ENCODE measurements around the gene NARF. TPM values are rescaled to one million over a fixed set of nuclear protein-coding genes. Genes with fewer than 3 reads are reported as not detected.

NARF gene
- total RNA-seq, 4 donors from 2014 or later = 44.1 to 133 (median 61.1) TPM

DNA sequence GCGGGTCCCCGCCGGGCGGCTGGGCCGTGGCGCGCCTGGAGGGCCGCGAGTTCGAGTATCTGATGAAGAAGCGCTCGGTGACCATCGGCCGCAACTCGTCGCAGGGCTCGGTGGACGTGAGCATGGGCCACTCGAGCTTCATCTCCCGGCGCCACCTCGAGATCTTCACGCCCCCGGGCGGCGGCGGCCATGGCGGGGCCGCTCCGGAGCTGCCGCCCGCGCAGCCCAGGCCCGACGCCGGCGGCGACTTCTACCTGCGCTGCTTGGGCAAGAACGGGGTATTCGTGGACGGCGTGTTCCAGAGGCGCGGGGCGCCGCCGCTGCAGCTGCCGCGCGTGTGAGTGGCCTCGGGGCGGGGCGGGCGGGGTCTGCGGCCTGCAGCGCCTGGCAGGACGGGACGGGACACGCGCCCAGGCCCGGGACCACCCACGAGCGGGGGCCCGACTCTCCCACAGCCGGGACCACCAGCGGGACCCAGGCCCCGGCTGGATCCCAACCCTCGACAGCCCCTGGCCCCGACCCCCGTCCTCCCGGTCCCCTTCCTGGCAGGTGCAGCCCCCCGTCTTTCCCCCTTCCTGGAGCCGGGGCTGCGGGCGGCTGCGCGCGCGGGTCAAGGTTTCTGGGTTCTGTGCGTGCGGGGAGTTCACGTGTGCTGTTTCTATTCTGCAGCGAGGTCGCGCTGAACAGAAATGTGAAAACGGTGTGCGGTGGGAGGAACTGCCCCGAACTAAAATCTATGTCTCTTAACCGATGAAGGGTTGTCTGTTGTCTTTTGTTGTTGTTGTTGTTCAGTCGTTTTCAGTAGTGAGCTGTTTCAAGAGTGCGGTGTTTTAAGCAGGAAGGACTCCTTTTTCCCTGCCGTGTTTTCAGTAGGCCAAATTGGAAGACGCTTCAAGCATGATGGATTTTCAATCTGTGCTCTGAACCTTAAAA lies 61.7 kb downstream of the NARF start:
- Histone ChIP-seq H3K27ac (peak overlapping the region; percentile 91 to 95 (median 95)), H3K4me3 (peak overlapping the region; percentile 79 to 99 (median 90)), H3K36me3 (no peaks in the 10 kb centered on the region), H3K9me3 (no peaks in the 10 kb centered on the region), H3K27me3 (no peaks in the 10 kb centered on the region), H3K4me1 (peaks cover 11 to 44% (median 28%) of the 10 kb centered on the region in 4 donors)
- 0 to 1% methylated on average over 3 to 84 of the region's 94 CpGs for WGBS, 2 donors (ENCODE audit: low coverage in 1 of 2)
- in situ Hi-C loops (cut with MboI; ENCODE audit: low pct_ligation_motif_present in 1 of 4, low pct_unique_long_range_greater_than_20kb in 1 of 4, low sequenced_read_pairs in 3 of 4) (no loop called here), intact Hi-C loops (cut with DNase I; ENCODE audit: low total_unique reads) (no loop called here)
- no peak for DNase-seq
- TF ChIP-seq POLR2A (IDR thresholded peaks at IDR 0.05) = no peak
- TF ChIP-seq POLR2AphosphoS5 (IDR thresholded peaks at IDR 0.05) = peak in 1 of 3 donors; percentile 12

DNA sequence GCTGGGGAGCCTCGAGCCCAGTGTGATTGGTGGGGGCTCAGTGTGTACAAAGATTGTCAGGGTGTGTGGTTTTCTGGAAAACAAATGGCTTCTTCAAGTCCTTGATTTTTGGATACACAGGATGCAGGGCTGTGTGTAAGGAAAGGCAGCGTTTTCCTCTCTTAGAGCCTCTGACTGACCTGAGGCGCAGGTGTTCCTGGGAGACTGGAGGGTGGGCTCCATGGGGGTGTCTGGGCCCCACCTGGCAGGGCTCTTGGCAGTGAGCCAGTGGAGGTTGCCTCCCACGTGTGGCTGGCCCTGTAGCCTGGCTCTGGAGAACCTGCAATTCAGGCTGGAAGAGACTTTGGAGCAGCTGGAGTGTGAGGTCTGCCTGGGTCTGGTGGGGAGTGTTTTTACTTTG lies 66.0 kb downstream of the NARF start:
- TF ChIP-seq POLR2AphosphoS5 (IDR thresholded peaks at IDR 0.05) = no peak
- no peak for TF ChIP-seq EP300 (IDR thresholded peaks at IDR 0.05; ENCODE audit: low read depth)
- TF ChIP-seq POLR2A (IDR thresholded peaks at IDR 0.05) = no peak
- TF ChIP-seq, protein P1, sequence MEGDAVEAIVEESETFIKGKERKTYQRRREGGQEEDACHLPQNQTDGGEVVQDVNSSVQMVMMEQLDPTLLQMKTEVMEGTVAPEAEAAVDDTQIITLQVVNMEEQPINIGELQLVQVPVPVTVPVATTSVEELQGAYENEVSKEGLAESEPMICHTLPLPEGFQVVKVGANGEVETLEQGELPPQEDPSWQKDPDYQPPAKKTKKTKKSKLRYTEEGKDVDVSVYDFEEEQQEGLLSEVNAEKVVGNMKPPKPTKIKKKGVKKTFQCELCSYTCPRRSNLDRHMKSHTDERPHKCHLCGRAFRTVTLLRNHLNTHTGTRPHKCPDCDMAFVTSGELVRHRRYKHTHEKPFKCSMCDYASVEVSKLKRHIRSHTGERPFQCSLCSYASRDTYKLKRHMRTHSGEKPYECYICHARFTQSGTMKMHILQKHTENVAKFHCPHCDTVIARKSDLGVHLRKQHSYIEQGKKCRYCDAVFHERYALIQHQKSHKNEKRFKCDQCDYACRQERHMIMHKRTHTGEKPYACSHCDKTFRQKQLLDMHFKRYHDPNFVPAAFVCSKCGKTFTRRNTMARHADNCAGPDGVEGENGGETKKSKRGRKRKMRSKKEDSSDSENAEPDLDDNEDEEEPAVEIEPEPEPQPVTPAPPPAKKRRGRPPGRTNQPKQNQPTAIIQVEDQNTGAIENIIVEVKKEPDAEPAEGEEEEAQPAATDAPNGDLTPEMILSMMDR (IDR thresholded peaks at IDR 0.05) = no peak
- Histone ChIP-seq H3K4me1 (peaks cover 15 to 67% (median 45%) of the 10 kb centered on the region in 4 donors), H3K36me3 (no peaks in the 10 kb centered on the region), H3K27ac (peak overlapping the region; percentile 17 to 79 (median 46)), H3K27me3 (no peaks in the 10 kb centered on the region), H3K4me3 (no peak overlapping the region), H3K9me3 (no peaks in the 10 kb centered on the region)
- 24 to 31% methylated on average over 3 to 4 of the region's 4 CpGs for WGBS, 2 donors (ENCODE audit: low coverage in 1 of 2)
- in situ Hi-C loops (cut with MboI; ENCODE audit: low pct_ligation_motif_present in 1 of 4, low pct_unique_long_range_greater_than_20kb in 1 of 4, low sequenced_read_pairs in 3 of 4) (no loop called here), intact Hi-C loops (cut with DNase I; ENCODE audit: low total_unique reads) (no loop called here)
- DNase-seq = no peak

DNA sequence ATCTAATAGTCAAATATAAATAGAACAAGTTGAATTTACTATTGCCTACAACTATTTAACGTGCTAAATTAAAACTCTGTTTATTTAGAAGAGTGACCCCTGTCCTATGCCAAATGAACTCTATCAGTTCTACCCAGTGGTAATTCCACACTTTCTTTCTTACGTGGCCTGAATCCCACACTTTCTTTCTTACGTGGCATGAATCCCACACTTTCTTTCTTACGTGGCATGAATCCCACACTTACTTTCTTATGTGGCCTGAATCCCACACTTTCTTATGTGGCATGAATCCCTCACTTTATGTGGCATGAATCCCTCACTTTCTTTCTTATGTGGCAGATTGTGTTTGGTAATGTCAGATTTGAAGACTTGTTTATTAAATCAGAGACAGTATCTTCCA lies 67.2 kb downstream of the NARF start:
- no peak overlapping the region for H3K4me3 ChIP-seq
- H3K4me1 ChIP-seq = peaks cover 15 to 69% (median 48%) of the 10 kb centered on the region in 4 donors
- in situ Hi-C loops (cut with MboI; ENCODE audit: low pct_ligation_motif_present in 1 of 4, low pct_unique_long_range_greater_than_20kb in 1 of 4, low sequenced_read_pairs in 3 of 4) = no loop called here
- intact Hi-C loops (cut with DNase I; ENCODE audit: low total_unique reads) = no loop called here
- TF ChIP-seq EP300 (IDR thresholded peaks at IDR 0.05; ENCODE audit: low read depth) (no peak), POLR2AphosphoS5 (IDR thresholded peaks at IDR 0.05) (no peak), POLR2A (IDR thresholded peaks at IDR 0.05) (no peak)
- TF ChIP-seq, protein P1 (IDR thresholded peaks at IDR 0.05) = no peak
- H3K9me3 ChIP-seq = no peaks in the 10 kb centered on the region
- WGBS, 2 donors (ENCODE audit: low coverage in 1 of 2) = 44 to 47% methylated on average over 4 of the region's 4 CpGs
- H3K36me3 ChIP-seq = no peaks in the 10 kb centered on the region
- DNase-seq = no peak
- peak overlapping the region in 3 of 4 donors; percentile 43 to 79 (median 49) for H3K27ac ChIP-seq
- no peaks in the 10 kb centered on the region for H3K27me3 ChIP-seq

DNA sequence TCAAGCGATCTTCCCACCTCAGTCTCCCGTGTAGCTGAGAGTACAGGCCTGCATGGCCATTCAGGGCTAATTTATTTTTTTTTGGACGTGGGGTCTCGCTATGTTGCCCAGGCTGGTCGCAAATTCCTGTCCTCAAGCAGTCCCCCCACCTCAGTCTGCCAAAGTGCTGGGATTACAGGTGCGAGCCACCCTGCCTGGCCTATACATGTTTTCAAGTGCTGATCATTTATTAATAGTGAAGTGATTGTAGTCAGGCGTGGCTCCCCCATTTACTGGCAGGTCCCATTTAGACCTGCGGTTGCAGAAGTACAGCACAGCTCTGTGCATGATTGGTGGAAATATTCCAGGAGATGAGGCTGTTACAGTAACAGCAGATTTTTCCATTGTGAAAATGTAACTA lies 69.4 kb downstream of the NARF start:
- Histone ChIP-seq H3K36me3 (no peaks in the 10 kb centered on the region), H3K9me3 (no peaks in the 10 kb centered on the region), H3K27ac (peak overlapping the region; percentile 53 to 79 (median 74)), H3K4me1 (peaks cover 24 to 74% (median 51%) of the 10 kb centered on the region in 4 donors), H3K27me3 (no peaks in the 10 kb centered on the region), H3K4me3 (no peak overlapping the region)
- in situ Hi-C loops (cut with MboI; ENCODE audit: low pct_ligation_motif_present in 1 of 4, low pct_unique_long_range_greater_than_20kb in 1 of 4, low sequenced_read_pairs in 3 of 4) (no loop called here), intact Hi-C loops (cut with DNase I; ENCODE audit: low total_unique reads) (no loop called here)
- TF ChIP-seq EP300 (IDR thresholded peaks at IDR 0.05; ENCODE audit: low read depth) = no peak
- no peak for TF ChIP-seq POLR2AphosphoS5 (IDR thresholded peaks at IDR 0.05)
- TF ChIP-seq, protein P1 (IDR thresholded peaks at IDR 0.05) = no peak
- TF ChIP-seq POLR2A (IDR thresholded peaks at IDR 0.05) = no peak
- 69 to 83% methylated on average over 4 to 8 of the region's 8 CpGs for WGBS, 2 donors (ENCODE audit: low coverage in 1 of 2)
- no peak for DNase-seq

Measured in transverse colon (tissue), 4 donors.